Ascending aorta (tissue), 2 donors: Measurements from ENCODE around the gene ME2. TPM values are rescaled to one million over a fixed set of nuclear protein-coding genes. Genes with fewer than 3 reads are reported as not detected.
"Not testable (repeated sequence)": the region's sequence is repeated elsewhere in the genome, so short reads cannot be mapped to it uniquely, and the experiment has no call there.

Experiments
- DNase-seq, 2 donors: peaks; one replicate each; pipeline ENCODE4 v3.0.0-alpha.2; 2019; ENCODE audit warnings: low spot score in 2 of 2
- H3K27ac ChIP-seq, 2 donors: fragments of 200-600 bp; sonication (generic); one replicate each; pipeline ENCODE4 v1.5.1; 2016 to 2017; ENCODE audit warnings: mild to moderate bottlenecking in 1 of 2
- H3K27me3 ChIP-seq: fragments of 200-600 bp; sonication (generic); one replicate; pipeline ENCODE4 v1.5.1; 2017
- H3K36me3 ChIP-seq, 2 donors: fragments of 200-600 bp; sonication (generic); one replicate each; pipeline ENCODE4 v1.5.1; 2016
- H3K4me1 ChIP-seq, 2 donors: fragments of 200-600 bp; sonication (generic); one replicate each; pipeline ENCODE4 v1.5.1; 2016 to 2017; ENCODE audit warnings: mild to moderate bottlenecking in 1 of 2
- H3K4me3 ChIP-seq, 2 donors: fragments of 200-600 bp; sonication (generic); one replicate each; pipeline ENCODE4 v1.5.1; 2016 to 2017; ENCODE audit warnings: mild to moderate bottlenecking in 1 of 2
- H3K9me3 ChIP-seq, 2 donors: fragments of 200-600 bp; sonication (generic); one replicate each; pipeline ENCODE4 v1.5.1; 2016
- intact Hi-C: fragments of 100-400 bp; cut with DNase I; formaldehyde crosslinking; loops from one replicate; pipeline ENCODE4 v1.15.1; 2023
- total RNA-seq: library from RNA; depleted of rRNA; stranded (reverse); fragments of >200 nt; gene quantifications from one replicate; pipeline ENCODE4 v1.1.0, GENCODE V29; 2016
- TF ChIP-seq, protein P1 (sequence below), 3 experiments: fragments of 200-600 bp in 2 of 3; fragments of 450-650 bp in 1 of 3; sonication (generic) in 2 of 3; IDR thresholded peaks; one replicate each; pipeline ENCODE4 v1.5.1; 2016 to 2019; ENCODE audit warnings: antibody characterized with exemption in 3 of 3, mild to moderate bottlenecking in 1 of 3, moderate library complexity in 1 of 3

Gene ME2
- total RNA-seq, 1 donor from 2014 or later = 27.4 TPM

DNA sequence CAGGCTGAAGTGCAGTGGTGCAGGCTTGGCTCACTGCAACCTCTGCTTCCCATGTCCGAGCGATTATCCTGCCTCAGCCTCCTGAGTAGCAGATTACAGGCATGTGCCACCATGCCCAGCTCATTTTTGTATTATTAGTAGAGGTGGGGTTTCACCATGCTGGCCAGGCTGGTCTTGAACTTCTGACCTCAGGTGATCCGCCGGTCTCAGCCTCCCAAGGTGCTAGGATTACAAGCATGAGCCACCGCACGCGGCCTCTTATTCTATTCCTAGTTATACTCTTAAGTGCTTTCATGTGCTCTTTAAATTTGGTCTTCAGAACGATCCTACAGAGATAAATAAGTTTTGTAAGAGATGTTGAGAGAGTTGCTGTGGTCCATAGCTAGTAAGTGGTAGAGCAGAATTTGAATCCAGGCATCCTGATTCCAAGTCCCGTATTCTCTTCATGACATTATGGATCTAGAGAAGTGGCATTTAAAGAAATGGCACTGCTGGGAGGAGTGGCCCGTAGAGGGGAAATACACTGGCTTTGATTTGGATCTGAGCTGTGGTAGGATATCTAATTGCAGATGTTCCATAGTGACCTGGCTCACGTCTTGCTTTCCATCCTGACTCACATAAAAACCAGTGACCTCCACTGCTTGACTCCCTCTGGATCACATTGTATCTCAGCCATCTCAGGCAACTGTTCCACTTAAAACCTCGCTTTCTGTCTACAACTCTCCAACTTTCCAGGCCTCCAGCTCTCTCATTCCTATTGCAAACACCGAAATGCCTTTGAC lies 22.8 kb upstream of the ME2 start:
- H3K4me3 ChIP-seq = no peak overlapping the region

DNA sequence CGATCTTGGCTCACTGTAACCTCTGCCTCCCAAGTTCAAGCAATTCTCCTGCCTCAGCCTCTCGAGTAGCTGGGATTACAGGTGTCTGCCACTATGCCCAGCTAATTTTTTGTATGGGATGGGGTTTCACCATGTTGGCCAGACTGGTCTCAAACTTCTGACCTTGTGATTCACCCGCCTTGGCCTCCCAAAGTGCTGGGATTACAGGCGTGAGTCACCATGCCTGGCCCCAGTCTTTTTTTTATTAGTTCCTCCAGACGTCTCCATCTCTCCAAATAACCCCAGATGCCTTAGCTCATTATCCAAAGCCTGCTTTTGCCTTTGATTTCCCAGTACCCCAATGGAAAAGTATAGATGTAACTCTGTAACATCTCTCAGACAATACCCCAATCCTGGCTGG lies 21.8 kb upstream of the ME2 start:
- H3K27me3 ChIP-seq, DNase-seq, H3K4me3 ChIP-seq, H3K9me3 ChIP-seq, H3K27ac ChIP-seq, H3K36me3 ChIP-seq, intact Hi-C loops, H3K4me1 ChIP-seq: not testable (repeated sequence)

More for the DNA sequence above, 22.8 kb upstream of the ME2 start:
- Histone ChIP-seq H3K27ac (no peak overlapping the region), H3K36me3 (no peaks in the 10 kb centered on the region), H3K27me3 (no peaks in the 10 kb centered on the region), H3K4me1 (no peaks in the 10 kb centered on the region), H3K9me3 (no peaks in the 10 kb centered on the region)
- intact Hi-C loops = no loop called here
- TF ChIP-seq, protein P1, sequence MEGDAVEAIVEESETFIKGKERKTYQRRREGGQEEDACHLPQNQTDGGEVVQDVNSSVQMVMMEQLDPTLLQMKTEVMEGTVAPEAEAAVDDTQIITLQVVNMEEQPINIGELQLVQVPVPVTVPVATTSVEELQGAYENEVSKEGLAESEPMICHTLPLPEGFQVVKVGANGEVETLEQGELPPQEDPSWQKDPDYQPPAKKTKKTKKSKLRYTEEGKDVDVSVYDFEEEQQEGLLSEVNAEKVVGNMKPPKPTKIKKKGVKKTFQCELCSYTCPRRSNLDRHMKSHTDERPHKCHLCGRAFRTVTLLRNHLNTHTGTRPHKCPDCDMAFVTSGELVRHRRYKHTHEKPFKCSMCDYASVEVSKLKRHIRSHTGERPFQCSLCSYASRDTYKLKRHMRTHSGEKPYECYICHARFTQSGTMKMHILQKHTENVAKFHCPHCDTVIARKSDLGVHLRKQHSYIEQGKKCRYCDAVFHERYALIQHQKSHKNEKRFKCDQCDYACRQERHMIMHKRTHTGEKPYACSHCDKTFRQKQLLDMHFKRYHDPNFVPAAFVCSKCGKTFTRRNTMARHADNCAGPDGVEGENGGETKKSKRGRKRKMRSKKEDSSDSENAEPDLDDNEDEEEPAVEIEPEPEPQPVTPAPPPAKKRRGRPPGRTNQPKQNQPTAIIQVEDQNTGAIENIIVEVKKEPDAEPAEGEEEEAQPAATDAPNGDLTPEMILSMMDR (IDR thresholded peaks at IDR 0.05) = no peak
- DNase-seq = no peak

DNA sequence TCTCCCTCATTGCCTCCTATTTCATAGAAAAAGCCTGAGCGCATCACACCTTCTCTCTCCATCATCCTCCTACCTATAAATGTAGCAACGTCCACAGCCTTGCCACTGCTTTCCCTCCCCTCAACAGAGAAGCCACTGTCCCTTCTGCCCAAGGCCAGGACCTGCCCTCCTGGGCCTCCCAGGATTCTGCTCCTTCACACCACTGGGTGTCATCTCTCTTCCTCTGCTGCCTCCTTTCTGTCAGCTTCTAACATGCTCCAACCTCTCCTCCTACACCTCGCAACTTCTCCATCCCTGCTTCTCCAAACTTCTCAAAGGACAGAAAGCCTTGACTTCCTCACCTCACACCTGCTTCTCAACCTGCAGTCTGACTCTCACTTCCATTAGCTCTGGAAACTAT lies 21.2 kb upstream of the ME2 start:
- H3K9me3 ChIP-seq = no peaks in the 10 kb centered on the region
- no peak for DNase-seq
- intact Hi-C loops = no loop called here
- H3K27me3 ChIP-seq = no peaks in the 10 kb centered on the region
- H3K4me1 ChIP-seq = no peaks in the 10 kb centered on the region
- H3K36me3 ChIP-seq = no peaks in the 10 kb centered on the region
- TF ChIP-seq, protein P1 (IDR thresholded peaks at IDR 0.05) = no peak
- no peak overlapping the region for H3K27ac ChIP-seq
- no peak overlapping the region for H3K4me3 ChIP-seq

DNA sequence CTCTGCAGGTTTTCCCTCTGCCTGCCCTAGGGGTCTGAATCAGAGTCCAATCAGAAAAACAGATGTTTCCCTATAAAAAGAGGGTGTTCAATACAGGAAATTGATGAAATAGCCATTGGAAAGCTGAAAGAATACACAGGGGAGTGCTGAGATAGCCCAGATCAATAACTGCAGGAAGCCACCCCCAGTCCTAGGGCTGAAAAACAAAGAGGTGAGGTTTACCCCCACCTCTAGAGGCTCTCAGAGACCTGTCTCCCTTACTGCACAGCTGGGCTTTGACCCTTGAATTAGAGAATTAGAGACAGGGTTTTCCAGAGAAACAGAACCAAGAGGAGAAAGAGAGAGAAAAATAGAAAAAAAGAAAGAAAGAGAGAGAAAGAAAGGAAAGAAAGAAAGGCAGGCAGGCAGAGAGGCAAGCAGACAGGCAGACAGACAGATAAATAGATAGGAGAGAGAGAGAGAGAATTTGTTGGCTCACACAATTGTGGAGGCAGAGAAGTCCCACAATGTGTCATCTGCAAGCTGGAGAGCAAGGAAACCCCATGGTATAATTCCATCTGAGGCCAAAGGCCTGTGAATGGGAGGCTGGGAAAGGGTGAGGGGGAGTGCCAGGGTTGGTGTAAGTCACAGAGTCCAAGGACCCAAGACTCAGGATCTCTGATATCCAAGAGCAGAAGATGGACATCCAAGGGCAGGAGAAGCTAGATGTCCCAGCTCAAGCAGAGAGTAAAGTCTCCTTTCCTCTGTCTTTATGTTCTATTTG lies 18.9 kb upstream of the ME2 start:
- TF ChIP-seq, protein P1 (IDR thresholded peaks at IDR 0.05) = no peak
- intact Hi-C loops = no loop called here
- Histone ChIP-seq H3K27ac (no peak overlapping the region), H3K9me3 (no peaks in the 10 kb centered on the region), H3K36me3 (no peaks in the 10 kb centered on the region), H3K27me3 (no peaks in the 10 kb centered on the region), H3K4me3 (no peak overlapping the region), H3K4me1 (no peaks in the 10 kb centered on the region)
- DNase-seq = no peak

DNA sequence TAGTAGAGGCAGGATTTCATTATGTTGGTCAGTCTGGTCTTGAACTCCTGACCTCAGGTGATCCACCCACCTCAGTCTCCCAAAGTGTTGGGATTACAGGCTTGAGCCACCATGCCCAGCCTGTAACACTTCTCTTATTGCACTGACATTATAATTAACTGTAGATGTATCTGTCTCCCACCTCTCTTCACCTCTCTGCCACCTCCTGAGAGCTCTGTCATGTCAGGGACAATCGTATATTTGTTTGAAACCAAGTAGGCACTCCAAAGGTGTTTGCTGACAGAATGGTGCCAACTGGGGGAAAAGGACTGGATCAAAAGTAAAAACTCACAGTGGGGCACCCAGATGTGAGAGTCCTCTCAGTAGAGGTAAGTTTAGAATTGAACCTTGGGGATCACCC lies 17.3 kb upstream of the ME2 start:
- intact Hi-C loops = no loop called here
- Histone ChIP-seq H3K27me3 (no peaks in the 10 kb centered on the region), H3K4me3 (no peak overlapping the region), H3K9me3 (no peaks in the 10 kb centered on the region), H3K4me1 (no peaks in the 10 kb centered on the region), H3K36me3 (no peaks in the 10 kb centered on the region), H3K27ac (no peak overlapping the region)
- TF ChIP-seq, protein P1 (IDR thresholded peaks at IDR 0.05) = no peak
- DNase-seq = no peak

DNA sequence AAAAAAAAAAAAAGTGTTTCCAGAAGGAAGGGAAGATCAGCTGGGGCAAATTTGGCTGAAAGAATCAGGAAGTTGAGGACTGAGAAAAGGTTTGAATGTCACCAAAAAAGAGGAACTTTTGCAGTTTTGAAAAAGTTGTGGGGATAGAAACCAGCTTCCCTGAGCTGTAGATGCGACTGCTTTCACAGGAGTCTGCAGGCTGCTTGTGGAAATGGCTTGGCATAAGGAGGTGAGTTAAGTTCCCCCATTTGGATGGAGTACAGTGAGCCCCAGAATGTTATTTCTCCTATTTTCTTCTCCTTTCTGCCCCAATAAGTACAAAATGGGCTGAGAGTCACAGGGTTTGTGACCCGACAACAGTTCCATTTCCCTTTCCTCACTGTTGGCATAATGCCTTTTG lies 16.5 kb upstream of the ME2 start:
- H3K4me3 ChIP-seq = no peak overlapping the region
- H3K9me3 ChIP-seq = no peaks in the 10 kb centered on the region
- H3K4me1 ChIP-seq = no peaks in the 10 kb centered on the region
- no peak overlapping the region for H3K27ac ChIP-seq
- TF ChIP-seq, protein P1 (IDR thresholded peaks at IDR 0.05) = no peak
- intact Hi-C loops = no loop called here
- H3K36me3 ChIP-seq = no peaks in the 10 kb centered on the region
- H3K27me3 ChIP-seq = no peaks in the 10 kb centered on the region
- no peak for DNase-seq
